ENCODE measurements around the gene PRKCE. TPM values are rescaled to one million over a fixed set of nuclear protein-coding genes. Genes with fewer than 3 reads are reported as not detected.

The PRKCE gene
- total and polyA plus RNA-seq, 2 of the 8 experiments (the other 6 are each of a cell fraction or from before 2014, with no cell fraction given) = 0.54 to 2.1 TPM

- no peak overlapping the region for H3K14ac ChIP-seq (ENCODE audit: insufficient read length)
- peak overlapping the region; percentile 72; the same call in 1 of the 2 replicates for H2BK20ac ChIP-seq (ENCODE audit: low read length)
- H3K27ac ChIP-seq (ENCODE audit: low read depth, low read length) = no peak overlapping the region
- no peak overlapping the region for H3K18ac ChIP-seq (ENCODE audit: extremely low read depth, low read length)
- no peak for TF ChIP-seq PHF8 (conservative IDR thresholded peaks at IDR 0.05; ENCODE audit: low read depth, low read length)
- no peak for TF ChIP-seq FOSL1 (IDR thresholded peaks at IDR 0.05; ENCODE audit: insufficient read depth, low read depth, low read length)
- TF ChIP-seq CREB1 (IDR thresholded peaks at IDR 0.05) = no peak
- no peak for TF ChIP-seq SP2 (IDR thresholded peaks at IDR 0.05; ENCODE audit: low read length)
- TF ChIP-seq POLR2AphosphoS5 (IDR thresholded peaks at IDR 0.05; ENCODE audit: low read depth, low read length) = no peak
- TF ChIP-seq CHD1 (IDR thresholded peaks at IDR 0.05; ENCODE audit: low read depth, low read length) = no peak
- TF ChIP-seq, protein P1, sequence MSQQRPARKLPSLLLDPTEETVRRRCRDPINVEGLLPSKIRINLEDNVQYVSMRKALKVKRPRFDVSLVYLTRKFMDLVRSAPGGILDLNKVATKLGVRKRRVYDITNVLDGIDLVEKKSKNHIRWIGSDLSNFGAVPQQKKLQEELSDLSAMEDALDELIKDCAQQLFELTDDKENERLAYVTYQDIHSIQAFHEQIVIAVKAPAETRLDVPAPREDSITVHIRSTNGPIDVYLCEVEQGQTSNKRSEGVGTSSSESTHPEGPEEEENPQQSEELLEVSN (IDR thresholded peaks at IDR 0.05) = no peak
- no peak for TF ChIP-seq YY1 (IDR thresholded peaks at IDR 0.05; ENCODE audit: low read depth, low read length)
- TF ChIP-seq BRCA1 (IDR thresholded peaks at IDR 0.05; ENCODE audit: low read depth, low read length) = no peak
- TF ChIP-seq ATF3 (IDR thresholded peaks at IDR 0.05; ENCODE audit: insufficient read depth, low read depth, low read length) = no peak
- H2AK5ac ChIP-seq (ENCODE audit: low read depth, low read length) = no peak overlapping the region
- no peaks in the 10 kb centered on the region for H3K79me1 ChIP-seq (ENCODE audit: low read depth, low read length)
- H3K23ac ChIP-seq (ENCODE audit: insufficient read length) = no peak overlapping the region
- H3K4me2 ChIP-seq (ENCODE audit: insufficient read depth in 1 of 2, low read depth in 2 of 2, low read length in 2 of 2) = no peak overlapping the region
- H4K5ac ChIP-seq (ENCODE audit: insufficient read length, low read depth, low read length) = no peak overlapping the region
- H2BK120ac ChIP-seq (replicated peaks; ENCODE audit: low read depth, low read length) = no peak overlapping the region
- no peak overlapping the region for H2BK15ac ChIP-seq (ENCODE audit: low read length)
- no peaks in the 10 kb centered on the region for H3K27me3 ChIP-seq (replicated peaks in 1 of 4; ENCODE audit: control insufficient read depth in 3 of 4, extremely low read depth in 1 of 4, insufficient read depth in 3 of 4, low read length in 3 of 4)
- no peak for FAIRE-seq
- no peaks in the 10 kb centered on the region for H3K9me3 ChIP-seq (ENCODE audit: insufficient read depth in 2 of 2, low read depth in 1 of 2, low read length in 1 of 2)
- POLR2A ChIA-PET (ENCODE audit: partially characterized antibody) = interaction anchor here (0.6 kb wide), 1 partner anchor 170 kb away, joined by 3 read pairs; no protein-coding TSS in a partner anchor
- H4K8ac ChIP-seq (ENCODE audit: extremely low read depth, insufficient read depth, low read length) = no peak overlapping the region
- CTCF ChIA-PET (ENCODE audit: partially characterized antibody) = interaction anchor here (0.9 to 2.3 kb wide), 7 partner anchors 9 to 76 kb away, joined by 3 to 9 read pairs (median 3); no protein-coding TSS in a partner anchor
- 94% methylated on average over 5 of the region's 5 CpGs; no CpG with 5 or more reads in 1 of the 2 experiments for WGBS, 2 experiments (ENCODE audit: extremely low coverage in 1 of 2, insufficient coverage in 1 of 2, insufficient read length in 1 of 2, insufficient replicate concordance in 2 of 2, low coverage in 1 of 2, low lambda C conversion rate in 2 of 2, missing lambda C conversion rate in 1 of 2)
- H2BK12ac ChIP-seq (ENCODE audit: low read depth, low read length) = no peak overlapping the region
- no peak overlapping the region for H2AFZ ChIP-seq (ENCODE audit: low read length)
- no peak overlapping the region for H3K4ac ChIP-seq (replicated peaks; ENCODE audit: insufficient read length, low read depth, low read length)
- no peak overlapping the region for H3K9ac ChIP-seq (replicated peaks in 1 of 4; ENCODE audit: extremely low read depth in 1 of 4, low read depth in 3 of 4, low read length in 3 of 4)
- H3K23me2 ChIP-seq (ENCODE audit: low read depth, low read length) = no peaks in the 10 kb centered on the region
- no peak overlapping the region for H3K4me3 ChIP-seq (ENCODE audit: extremely low read depth in 1 of 4, insufficient read depth in 2 of 4, low read depth in 3 of 4, low read length in 4 of 4)
- no peaks in the 10 kb centered on the region for H3K79me2 ChIP-seq (ENCODE audit: control insufficient read depth in 1 of 2, insufficient read depth in 2 of 2, low read length in 2 of 2)
- DNase-seq (ENCODE audit: low read depth in 1 of 2, low spot score in 2 of 2) = no peak
- H4K20me1 ChIP-seq (replicated peaks in 1 of 2; ENCODE audit: control insufficient read depth in 1 of 2, insufficient read depth in 2 of 2, low read length in 2 of 2) = no peaks in the 10 kb centered on the region
- no peaks in the 10 kb centered on the region; a peak in 1 of 7 replicates for H3K4me1 ChIP-seq (replicated peaks in 1 of 4; ENCODE audit: control insufficient read depth in 3 of 4, insufficient read depth in 4 of 4, low read length in 3 of 4)
- H3K36me3 ChIP-seq (ENCODE audit: control insufficient read depth in 2 of 4, insufficient read depth in 4 of 4, low read length in 3 of 4) = no peaks in the 10 kb centered on the region
- H2BK5ac ChIP-seq (ENCODE audit: low read depth, low read length) = no peak overlapping the region
- no peak overlapping the region for H3K56ac ChIP-seq (replicated peaks; ENCODE audit: insufficient read length, low read depth, low read length)
- no peak overlapping the region for H4K91ac ChIP-seq (replicated peaks; ENCODE audit: insufficient read length, low read length)
These were observed 260.6 kb downstream of the PRKCE start for GRCh38 chr2:45912109-45912508.
